Parathyroid adenoma (tissue), 2 donors: ENCODE data around the gene VASP.

Experiments
- H2AFZ ChIP-seq: fragments of 300-600 bp; sonication (generic); one replicate; pipeline ENCODE4 v1.7.0; 2017; ENCODE audit warnings: antibody characterized with exemption, mild to moderate bottlenecking
- H3K27ac ChIP-seq: fragments of 300-600 bp; sonication (generic); one replicate; pipeline ENCODE4 v1.7.0; 2017
- H3K27me3 ChIP-seq: fragments of 300-600 bp; sonication (generic); one replicate; pipeline ENCODE4 v1.7.0; 2017; ENCODE audit warnings: low read length; ENCODE audit not compliant: control insufficient read depth, insufficient read depth
- H3K36me3 ChIP-seq: fragments of 300-600 bp; sonication (generic); one replicate; pipeline ENCODE4 v1.7.0; 2017; ENCODE audit warnings: low read length; ENCODE audit not compliant: control insufficient read depth, insufficient read depth
- H3K4me1 ChIP-seq: fragments of 300-600 bp; sonication (generic); one replicate; pipeline ENCODE4 v1.7.0; 2017; ENCODE audit warnings: control low read depth
- H3K4me2 ChIP-seq: fragments of 300-600 bp; sonication (generic); one replicate; pipeline ENCODE4 v1.7.0; 2017; ENCODE audit warnings: low read length
- H3K4me3 ChIP-seq: fragments of 300-600 bp; sonication (generic); one replicate; pipeline ENCODE4 v1.7.0; 2017; ENCODE audit warnings: low read depth, low read length
- H3K79me2 ChIP-seq: fragments of 300-600 bp; sonication (generic); one replicate; pipeline ENCODE4 v1.7.0; 2017; ENCODE audit warnings: control low read depth
- H3K9ac ChIP-seq: fragments of 300-600 bp; sonication (generic); one replicate; pipeline ENCODE4 v1.7.0; 2017; ENCODE audit warnings: mild to moderate bottlenecking
- H3K9me3 ChIP-seq: fragments of 300-600 bp; sonication (generic); one replicate; pipeline ENCODE4 v1.7.0; 2017; ENCODE audit warnings: low read length; ENCODE audit not compliant: control insufficient read depth
- CTCF ChIP-seq: fragments of 300-600 bp; sonication (generic); IDR thresholded peaks from one replicate; pipeline ENCODE4 v1.7.0; 2017; ENCODE audit warnings: antibody characterized with exemption, mild to moderate bottlenecking
- donor health status: primary hyperparathyroidism.

The VASP gene

GRCh38 chr19:45499196-45500180 is 7.8 kb upstream of the VASP start:
- H3K27me3 ChIP-seq: no peaks in the 10 kb centered on the region
- no peaks in the 10 kb centered on the region for H3K79me2 ChIP-seq
- no peak overlapping the region for H3K27ac ChIP-seq
- H2AFZ ChIP-seq: peak overlapping the region; percentile 84
- no peak for TF ChIP-seq CTCF
- peak overlapping the region; percentile 17 for H3K4me3 ChIP-seq
- peaks cover 11% of the 10 kb centered on the region for H3K4me1 ChIP-seq
- no peaks in the 10 kb centered on the region for H3K9me3 ChIP-seq
- no peak overlapping the region for H3K9ac ChIP-seq
- peak overlapping the region; percentile 36 for H3K4me2 ChIP-seq
- no peaks in the 10 kb centered on the region for H3K36me3 ChIP-seq

- no peaks in the 10 kb centered on the region for H3K27me3 ChIP-seq
- H3K4me2 ChIP-seq: no peak overlapping the region
Observed at GRCh38 chr19:45500918-45501729, 6.2 kb upstream of the VASP start.

GRCh38 chr19:45501730-45502014 is 5.6 kb upstream of the VASP start:
- peaks cover 4% of the 10 kb centered on the region for H3K4me1 ChIP-seq
- H3K79me2 ChIP-seq: no peaks in the 10 kb centered on the region
- no peaks in the 10 kb centered on the region for H3K27me3 ChIP-seq

More at GRCh38 chr19:45500918-45501729, 6.2 kb upstream of the VASP start:
- Histone ChIP-seq H3K9ac (no peak overlapping the region), H2AFZ (no peak overlapping the region), H3K4me3 (no peak overlapping the region), H3K27ac (no peak overlapping the region), H3K79me2 (no peaks in the 10 kb centered on the region), H3K4me1 (peaks cover 4% of the 10 kb centered on the region), H3K36me3 (no peaks in the 10 kb centered on the region), H3K9me3 (no peaks in the 10 kb centered on the region)
- TF ChIP-seq CTCF: no peak

GRCh38 chr19:45502111-45502510 is 5.2 kb upstream of the VASP start:
- H3K27ac ChIP-seq: no peak overlapping the region
- no peak overlapping the region for H3K4me3 ChIP-seq
- peaks cover 4% of the 10 kb centered on the region for H3K4me1 ChIP-seq
- no peaks in the 10 kb centered on the region for H3K36me3 ChIP-seq
- H3K79me2 ChIP-seq: peaks cover 1% of the 10 kb centered on the region
- H3K27me3 ChIP-seq: no peaks in the 10 kb centered on the region
- no peak overlapping the region for H2AFZ ChIP-seq
- no peak overlapping the region for H3K9ac ChIP-seq
- H3K9me3 ChIP-seq: no peaks in the 10 kb centered on the region
- TF ChIP-seq CTCF: no peak
- no peak overlapping the region for H3K4me2 ChIP-seq

More at GRCh38 chr19:45501730-45502014, 5.6 kb upstream of the VASP start:
- Histone ChIP-seq H3K9me3 (no peaks in the 10 kb centered on the region), H3K9ac (no peak overlapping the region), H3K4me3 (no peak overlapping the region), H3K36me3 (no peaks in the 10 kb centered on the region), H3K27ac (no peak overlapping the region), H2AFZ (no peak overlapping the region), H3K4me2 (no peak overlapping the region)
- no peak for TF ChIP-seq CTCF
